ENCODE results near the gene GRIK4.
"Not testable (repeated sequence)": the region's sequence is repeated elsewhere in the genome, so short reads cannot be mapped to it uniquely, and the experiment has no call there.

The GRIK4 gene

DNA sequence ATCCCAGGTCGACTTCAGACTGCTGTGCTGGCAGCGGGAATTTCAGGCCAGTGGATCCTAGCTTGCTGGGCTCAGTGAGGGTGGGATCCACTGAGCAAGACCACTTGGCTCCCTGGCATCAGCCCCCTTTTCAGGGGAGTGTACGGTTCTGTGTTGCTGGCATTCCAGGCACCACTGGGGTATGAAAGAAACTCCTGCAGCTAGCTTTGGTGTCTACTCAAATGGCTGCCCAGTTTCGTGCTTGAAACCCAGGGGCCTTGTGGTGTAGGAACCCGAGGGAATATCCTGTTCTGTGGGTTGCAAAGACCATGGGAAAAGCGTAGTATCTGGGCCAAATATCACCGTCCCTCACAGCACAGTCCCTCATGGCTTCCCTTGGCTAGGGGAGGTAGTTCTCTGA, 254.8 kb downstream of the GRIK4 start:
- no peak for DNase-seq

DNA sequence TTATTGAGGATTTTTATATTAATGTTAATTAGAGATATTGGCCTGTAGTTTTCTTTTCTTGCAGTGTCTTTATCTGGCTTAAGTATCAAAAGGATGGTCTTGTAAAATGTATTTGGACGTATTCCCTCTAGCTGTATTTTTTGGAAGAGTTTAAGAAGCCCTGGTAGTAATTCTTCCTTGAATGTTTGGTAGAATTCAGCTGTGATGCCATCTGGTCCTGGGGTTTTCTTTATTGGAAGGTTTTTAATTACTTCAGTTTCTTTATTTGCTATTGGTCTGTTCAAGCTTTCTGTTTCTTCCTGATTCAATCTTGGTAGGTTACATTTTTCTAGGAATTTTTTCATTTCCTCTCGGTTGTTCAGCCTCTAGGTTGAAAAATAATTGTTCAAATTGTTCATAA, 257.4 kb downstream of the GRIK4 start:
- no peak for DNase-seq

DNA sequence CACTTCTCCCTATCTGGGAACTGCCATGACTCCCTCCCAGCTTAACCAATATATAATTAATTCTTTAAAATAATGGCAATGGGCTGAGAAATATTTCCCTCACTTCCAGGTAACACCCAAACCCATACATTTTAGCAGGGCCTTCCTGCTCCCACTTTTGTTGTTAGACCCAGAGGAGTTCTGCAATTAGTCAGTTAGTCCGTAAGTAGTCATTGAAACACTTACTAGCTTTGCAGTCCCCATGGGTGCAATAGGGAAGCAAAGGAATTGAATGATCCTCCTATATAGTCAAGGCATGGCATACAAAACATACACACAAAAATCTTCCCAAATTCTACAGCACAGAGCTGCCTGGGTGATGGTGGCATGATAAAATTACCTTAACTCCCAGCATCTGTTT, 258.4 kb downstream of the GRIK4 start:
- no peak for DNase-seq

DNA sequence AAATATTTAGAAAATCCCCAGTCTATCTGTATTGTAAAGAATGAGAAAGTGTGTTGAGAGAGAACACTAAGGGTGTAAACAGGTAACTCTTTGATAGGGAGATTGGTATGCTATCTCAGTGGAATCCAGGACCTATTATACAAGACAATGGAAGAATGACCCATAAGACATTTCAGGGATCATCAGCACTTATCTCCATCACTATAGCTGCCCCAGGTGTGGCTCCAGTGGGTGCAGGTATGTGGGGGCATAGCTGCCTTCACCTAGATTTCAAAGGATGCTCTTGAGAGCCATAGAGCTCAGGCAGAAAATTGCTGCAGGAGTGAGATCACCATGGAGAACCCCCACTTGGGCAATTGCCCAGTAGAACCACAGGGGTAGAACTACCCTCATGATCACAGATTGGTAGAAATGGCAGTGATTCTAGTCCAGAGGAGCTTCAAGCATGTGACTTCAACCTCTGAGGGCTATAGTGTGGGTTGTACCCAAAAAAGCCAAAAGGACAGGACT, 260.1 kb downstream of the GRIK4 start:
- no peak for DNase-seq

DNA sequence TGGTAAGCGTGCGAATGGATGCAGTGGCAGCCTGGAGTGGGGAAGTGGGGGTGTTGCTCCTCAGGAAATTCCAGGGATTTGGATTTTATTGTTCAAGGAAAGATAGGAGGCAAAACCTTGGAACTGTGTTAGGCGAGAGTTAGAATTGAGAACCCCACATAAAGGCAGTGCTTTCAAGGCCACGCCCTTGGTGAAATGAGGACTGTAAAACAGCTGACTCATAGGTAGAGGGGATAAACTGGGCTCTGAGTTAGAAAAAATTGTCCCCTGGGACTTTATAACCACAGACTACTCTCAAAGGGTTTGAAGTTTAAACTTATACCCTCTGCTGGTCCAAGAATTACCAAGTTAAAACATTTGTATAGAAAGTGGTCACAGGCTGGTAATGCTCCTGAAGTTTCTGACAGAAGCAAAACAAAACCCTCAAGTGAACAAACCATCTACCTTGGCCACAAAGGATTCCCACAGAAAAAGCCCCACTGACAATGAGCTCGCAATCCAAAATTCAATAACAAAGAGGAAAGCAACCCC, 262.0 kb downstream of the GRIK4 start:
- DNase-seq = no peak

DNA sequence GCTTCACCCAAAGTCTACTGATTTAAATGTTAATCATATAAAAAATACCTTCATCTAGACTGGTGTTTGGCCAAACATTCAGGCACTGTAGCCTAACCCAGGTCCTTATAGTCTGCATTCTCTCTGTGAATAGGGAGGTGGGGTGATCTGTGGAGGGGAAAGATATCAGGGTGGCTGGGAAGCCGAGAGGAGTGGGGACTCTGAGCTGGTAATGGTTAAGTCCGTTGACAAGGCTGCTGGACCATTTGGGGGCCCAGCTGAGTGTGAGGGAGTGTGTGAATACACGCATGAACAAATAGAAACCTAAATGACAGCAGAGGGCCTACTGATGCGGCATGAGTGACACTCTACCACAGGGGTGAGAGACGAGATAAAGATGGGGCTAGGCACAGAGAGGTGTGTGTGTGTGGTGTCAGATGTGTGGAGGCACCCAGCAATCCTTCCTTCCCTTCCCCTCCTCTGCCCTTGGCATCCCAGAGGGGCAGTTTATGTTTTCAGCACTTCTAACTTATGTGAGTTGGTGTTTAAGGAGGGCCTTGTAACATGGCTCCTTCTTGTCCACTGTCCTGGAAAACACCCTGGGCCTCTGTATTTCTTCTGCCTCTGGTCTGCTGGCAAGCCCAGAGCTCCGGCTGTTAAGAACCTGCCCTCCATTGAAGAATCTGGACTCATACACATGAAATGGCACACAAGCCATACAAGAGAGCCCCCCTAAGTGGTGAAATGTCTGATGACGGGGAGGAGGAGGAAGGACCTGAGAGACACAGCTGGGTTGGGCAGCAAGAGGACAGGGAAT, 263.2 kb downstream of the GRIK4 start:
- no peak for DNase-seq

DNA sequence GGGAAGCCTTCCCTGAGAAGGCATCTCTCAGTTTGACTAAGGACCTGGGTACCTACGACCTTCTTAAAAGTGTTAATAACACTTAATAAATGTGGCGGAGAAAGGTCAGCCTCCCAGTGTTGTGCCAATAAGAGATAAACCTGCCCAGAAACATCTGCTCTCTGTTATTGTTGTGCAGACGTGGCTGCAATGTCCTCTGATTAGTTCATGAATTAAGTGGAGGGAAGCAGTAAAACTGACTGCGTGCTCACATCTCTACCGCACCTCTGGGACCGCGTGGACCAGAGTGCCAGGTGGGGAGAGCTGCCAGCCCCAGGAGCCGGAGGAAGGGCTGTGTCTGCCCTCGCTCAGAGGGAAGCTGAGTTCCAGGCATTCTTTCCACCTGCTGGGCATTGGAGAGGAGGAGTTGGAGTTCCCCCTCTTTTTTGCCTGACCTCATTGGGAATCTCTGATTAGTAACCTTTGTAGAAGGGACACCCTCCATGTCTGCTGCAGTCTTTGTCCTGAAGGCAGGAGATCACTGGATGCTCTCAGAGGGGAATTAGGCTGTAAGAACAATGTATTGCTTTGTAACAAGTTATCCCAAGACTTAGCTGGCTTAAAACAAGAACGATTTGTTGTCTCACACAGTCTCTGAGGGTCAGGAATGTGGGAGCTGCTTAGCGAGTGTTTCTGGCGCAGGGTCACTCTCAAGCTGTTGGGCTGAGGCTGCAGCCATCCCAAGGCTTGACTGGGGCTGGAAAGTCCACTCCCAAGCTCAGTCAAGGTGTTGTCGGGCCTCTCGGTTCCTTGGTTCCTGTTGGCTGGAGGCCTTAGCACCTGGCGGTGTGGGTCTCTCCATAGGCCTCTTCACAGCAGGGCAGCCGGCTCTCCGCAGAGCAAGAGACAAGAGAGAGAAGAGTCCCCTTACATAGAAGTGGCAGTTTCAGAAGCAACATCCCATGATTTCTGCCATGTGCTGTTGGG, 264.7 kb downstream of the GRIK4 start:
- DNase-seq = no peak

DNA sequence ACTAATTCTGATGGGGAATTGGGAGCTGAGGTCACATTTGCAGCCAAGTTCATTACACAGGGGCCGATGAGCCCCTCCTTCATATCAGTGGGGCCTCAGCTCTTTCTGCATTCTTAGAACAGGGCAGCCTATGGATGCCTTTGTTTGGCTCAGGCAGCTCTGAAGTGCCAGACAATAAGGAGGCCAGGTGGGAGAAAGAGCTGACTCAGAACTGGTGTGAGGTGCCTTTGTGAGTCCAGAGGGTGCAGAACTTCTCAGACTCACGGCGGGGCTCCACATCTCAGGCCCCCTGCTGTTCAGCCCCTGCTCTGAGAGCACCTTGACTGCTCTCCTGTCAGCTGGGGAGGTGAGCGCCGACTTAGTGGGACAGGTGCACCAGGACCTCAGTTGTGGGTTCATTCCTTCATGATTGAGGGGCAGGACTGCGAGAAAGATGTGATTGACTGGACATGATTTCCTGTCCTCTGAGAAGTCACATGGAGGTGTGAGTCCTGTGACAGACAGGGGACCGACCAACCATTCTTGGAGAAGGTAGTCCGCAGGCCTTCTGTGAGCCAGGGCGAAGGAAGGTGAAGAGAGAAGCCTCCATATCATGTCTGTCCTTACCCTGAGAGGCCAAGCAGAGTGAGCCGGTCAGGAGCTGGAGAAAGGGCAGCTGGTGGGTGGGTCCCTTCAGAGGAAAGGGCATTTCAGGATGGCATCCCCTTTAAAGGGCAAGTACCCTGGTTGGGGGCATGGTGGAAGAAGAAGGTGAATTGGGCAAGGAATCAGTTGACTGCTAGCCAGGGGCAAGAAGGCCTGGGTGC, 267.3 kb downstream of the GRIK4 start:
- DNase-seq = no peak

DNA sequence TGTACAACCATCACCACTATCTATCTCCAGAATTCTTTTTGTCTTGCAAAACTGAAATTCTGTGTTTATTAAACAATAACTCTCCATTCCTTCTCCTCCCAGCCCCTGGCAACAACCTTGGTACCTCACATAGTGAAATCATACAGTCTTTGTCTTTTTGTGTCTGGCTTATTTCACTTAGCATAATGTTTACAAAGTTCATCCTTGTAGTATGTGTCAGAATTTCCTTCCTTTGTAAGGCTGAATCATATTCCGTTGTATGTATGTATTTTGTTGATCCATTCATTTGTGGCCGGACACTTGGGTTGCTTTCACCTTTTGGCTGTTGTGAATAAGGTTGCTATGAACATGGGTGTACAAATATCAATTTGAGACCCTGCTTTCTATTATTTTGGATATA, 268.7 kb downstream of the GRIK4 start:
- no peak for DNase-seq

DNA sequence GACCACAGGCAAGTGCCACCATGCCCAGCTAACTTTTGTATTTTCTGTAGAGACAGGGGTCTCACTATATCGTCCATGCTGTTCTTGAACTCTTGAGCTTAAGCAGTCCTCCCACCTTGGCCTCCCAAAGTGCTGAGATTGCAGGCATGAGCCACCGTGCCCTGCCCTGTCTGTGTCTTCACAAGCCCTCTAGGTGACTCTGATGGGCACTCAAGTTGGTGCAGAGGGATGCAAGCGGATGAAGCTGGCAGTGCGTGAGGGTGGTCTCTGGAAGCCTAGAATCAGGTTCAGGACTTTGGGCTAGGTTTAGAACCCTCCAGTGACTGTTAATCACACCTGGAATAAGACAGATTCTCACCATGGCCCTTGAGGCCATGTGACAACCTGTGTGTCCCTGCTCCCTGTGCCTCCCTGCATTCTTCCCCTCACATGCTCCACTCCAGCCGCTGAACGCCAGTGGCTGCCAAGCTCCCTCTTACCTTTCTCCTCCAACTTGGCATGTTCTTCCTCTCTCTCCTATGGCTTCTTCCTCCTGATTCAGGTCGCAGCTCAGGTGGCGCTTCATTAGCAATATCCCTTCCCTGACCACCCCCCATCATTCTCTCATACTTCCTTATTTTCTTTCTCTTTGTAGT, 270.1 kb downstream of the GRIK4 start:
- DNase-seq = no peak

DNA sequence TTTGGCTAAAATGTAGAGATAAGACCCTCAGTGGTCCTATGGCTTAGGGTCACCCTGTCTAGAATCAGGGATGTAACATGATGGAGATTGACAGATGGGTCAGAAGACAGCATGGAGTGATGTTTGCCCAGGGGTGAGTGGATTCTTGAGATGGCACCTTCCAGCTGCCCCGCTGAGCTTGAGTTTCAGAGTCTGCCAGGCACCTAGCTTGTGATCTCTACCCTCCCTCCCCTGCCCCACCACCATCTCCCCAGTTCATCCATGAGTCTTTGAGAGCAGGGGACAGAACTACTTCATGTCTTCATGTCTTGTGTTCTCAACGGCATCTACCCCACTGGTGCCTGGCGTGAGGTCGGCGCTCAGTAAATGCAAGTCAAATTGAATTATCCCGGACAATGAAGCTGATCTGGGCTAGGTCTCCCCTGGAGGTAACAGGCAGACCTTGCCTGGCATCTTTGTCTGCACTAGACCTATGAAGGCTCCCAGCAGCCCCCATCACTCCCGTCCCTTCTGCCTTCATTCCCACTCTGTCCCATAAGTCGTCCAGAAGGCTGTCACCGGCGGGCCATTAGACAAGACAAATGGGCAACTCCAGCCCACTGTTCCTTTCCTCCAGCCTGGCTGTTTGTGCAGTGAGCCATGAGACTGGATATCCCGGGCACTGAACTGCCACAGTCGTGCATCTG, 273.2 kb downstream of the GRIK4 start:
- no peak for DNase-seq

DNA sequence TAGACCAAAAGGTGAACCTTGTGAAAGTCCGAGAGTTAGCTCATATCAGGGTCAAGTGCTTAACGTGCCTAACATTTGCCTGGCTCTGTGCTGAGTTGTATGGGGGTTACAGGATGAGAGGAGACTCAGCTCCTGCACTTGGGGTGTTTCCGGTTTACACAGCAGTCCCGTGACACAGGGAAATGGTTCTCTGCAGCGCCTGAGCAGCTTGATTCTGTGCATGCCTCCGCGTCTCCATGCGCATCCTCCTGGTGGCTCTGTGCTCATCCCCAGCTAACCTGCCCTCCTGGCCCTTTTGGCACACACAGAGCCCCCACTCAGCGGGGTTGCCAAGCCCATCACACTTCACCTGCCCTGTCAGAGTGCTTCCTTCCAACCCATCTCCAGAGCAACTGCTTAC, 274.0 kb downstream of the GRIK4 start:
- DNase-seq = no peak

DNA sequence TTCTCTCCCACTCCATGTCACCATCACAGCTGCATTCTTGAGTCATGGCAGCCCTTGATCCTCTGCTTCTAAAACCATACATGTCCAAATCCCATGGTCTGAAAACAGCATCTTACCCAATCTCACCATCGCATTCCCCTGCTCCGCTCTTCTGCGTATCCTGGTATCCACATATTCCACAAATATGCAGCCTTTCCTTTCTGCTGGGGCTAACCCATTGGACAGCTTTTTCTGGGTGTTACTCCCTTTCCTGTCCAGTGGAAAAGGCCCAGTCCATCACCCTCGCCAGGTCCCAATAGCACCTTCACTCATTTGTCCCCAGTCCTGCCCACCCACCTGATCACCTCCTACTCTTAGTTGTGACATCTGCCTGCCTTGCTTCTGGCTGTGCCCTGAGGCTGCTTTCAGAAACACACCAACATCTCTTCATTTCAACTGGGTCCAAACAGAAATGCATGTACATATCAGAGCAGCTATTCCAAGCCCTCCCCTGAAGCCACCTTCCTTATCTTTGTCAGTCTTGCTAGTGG, 274.7 kb downstream of the GRIK4 start:
- no peak for DNase-seq

DNA sequence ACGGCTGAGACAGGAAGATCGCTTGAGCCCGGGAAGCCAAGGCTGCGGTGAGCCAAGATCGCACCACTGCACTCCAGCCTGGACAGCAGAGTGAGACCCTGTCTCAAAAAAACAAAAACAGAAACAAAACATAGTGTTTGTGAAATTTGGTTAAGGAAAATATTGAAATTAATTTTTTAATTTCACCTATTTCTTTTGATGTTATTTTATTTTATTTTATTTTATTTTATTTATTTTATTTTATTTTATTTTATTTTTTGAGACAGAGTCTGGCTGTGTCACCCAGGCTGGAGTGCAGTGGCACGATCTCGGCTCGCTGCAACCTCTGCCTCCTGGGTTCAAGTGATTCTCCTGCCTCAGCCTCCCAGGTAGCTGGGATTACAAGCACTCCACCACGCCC, 275.7 kb downstream of the GRIK4 start:
- DNase-seq = not testable (repeated sequence)

DNA sequence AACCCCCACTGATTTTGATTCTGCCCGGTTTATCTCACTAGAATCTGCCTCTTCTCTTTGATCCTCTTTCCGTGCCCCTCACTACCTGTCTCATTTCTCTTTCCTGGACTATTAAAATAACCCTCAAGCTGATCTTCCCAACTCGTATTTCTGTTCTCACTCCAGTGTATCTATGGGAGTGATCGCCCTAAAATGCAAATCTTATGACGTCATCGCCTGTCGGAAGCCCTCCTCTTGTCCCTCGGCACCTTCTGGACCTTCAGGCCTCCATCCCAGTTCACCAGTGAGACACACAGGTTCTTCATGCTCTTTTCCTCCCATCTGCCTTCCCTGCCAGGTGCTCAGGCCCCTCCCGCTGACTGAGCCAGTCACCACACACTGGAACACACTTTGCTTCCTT, 277.8 kb downstream of the GRIK4 start:
- DNase-seq = no peak

DNA sequence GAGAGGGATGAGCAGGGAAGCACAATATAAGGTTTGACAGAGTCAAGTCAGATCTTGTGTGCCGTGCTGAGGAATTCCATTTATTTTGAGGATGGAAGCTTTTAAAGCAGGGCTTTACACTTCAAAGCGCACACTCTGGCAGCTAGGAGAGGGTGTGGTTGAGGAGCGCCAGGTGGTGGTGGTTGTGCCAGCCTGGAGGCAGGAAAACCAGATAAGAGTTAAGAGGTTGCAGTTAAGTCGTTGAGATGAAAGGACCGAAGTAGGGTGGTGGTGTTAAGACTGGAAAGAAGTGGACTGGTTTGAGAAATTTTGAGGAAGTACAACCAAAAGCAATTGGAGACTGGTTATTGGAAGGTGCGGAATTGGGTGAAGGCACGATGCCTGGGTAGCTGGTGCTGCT, 280.8 kb downstream of the GRIK4 start:
- DNase-seq = no peak

DNA sequence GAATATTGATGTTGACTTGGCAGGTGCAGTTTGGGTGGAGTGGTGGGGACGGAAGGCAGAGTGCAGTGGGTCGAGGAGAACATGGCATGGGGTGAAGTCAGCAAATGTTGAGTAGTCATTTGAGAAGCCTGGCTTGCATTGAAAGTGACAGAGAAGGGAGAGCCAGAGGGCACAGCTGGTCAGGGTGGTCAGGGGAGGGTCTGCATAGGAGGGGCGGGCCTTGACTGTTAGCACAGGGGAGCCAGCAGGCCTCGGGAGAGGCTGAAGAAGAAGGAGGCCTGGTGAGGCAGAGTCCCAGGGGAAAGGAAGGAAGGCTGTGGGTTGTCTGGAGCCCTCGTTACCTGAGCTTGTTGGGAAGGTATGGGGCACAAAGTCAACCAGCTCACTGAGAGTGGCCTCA, 281.6 kb downstream of the GRIK4 start:
- no peak for DNase-seq

DNA sequence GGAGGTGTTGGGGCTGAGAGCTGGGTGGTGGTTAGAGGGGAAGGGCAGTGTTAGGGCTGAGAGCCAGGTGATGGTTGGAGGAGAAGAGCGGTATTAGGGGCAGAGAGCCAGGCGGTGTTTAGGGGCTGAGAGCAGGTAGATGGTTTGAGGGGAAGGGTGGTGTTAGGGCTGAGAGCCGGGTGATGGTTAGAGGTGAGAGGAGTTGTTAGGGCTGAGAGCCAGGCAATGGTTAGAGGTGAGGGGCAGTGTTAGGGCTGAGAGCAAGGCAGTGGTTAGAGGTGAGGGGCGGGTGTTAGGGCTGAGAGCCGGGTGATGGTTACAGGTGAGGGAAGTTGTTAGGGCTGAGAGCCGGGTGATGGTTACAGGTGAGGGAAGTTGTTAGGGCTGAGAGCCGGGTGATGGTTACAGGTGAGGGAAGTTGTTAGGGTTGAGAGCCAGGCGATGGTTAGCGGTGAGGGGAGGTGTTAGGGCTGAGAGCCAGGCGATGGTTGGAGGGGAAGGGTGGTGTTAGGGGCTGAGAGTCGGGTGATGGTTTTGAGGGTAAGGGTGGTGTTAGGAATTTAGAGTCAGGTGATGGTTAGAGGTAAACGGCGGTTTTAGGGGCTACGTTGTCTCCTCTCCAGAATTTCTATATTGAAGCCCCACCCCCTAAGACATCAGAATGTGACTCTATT, 282.4 kb downstream of the GRIK4 start:
- DNase-seq = no peak

DNA sequence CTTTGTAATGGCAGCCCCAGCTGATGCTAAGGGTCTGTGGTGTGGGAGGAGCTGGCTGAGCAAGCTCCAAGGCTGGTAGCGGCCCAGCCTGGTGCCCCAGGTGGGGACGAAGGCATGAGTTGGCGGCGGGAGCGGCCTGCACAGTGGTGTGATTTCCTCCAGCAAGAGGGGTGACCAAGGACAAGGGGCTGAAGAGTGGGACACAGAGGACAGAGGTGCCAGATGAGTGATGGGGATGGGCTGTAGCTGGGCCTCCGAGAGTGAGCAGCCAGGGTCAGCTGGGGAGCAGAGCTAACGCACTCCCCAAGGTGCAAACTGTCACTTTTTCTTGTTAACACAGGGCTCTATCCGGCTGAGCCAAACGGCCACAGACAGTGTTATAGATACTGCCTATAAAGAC, 283.2 kb downstream of the GRIK4 start:
- no peak for DNase-seq

DNA sequence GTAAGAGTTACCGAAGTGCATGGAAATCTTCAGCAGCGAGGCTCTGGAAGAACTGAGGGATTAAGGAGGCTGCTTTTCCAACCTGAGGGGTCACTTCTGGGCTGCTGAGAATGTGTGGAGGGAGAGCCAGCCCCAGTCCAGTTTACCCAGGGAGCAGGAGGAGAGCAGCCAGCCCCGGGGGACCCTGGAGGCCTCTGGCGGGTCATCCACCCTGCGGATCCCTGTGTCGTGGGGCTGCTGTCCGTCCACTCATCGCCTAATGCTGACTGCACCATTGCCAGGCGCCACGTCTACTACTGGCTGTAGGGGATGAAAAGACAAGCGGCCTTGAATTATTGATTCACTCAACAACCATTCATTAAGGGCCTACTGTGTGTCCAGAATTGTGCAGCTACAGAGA, 283.6 kb downstream of the GRIK4 start:
- DNase-seq = no peak

DNA sequence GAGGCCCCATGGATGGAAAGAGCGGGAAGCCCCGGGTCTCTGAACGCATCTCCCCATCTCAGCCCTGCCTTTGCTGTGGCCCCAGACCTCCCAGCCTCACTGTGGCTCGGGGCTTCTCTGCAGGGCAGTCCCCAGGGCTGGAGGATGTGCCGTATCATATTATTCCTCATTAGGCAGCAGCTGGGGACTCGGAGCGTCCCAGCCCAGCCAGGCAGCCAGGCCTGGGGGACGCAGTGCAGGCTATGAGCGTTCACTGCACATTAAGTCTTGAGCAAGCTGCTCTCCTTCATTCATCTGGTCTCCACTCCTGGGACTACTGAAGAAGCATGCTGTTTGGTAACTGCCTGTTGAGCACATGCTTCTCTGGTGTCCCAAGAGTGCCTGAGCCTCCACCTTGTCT, 285.6 kb downstream of the GRIK4 start:
- DNase-seq = no peak
